PC-9 (cell line): ENCODE data around the gene DHRS2. TPM values are rescaled to one million over a fixed set of nuclear protein-coding genes. Genes with fewer than 3 reads are reported as not detected.

Experiments
- BruUV-seq: library from RNA; stranded (reverse); fragments of 400-500 nt; replicated peaks from 2 replicates; lab custom pipeline; 2021; lab: Mats Ljungman, UMichigan
- CTCF ChIA-PET: fragments of 300-600 bp; sonication (Branson Sonifier 250); formaldehyde crosslinking; loops from one replicate; lab custom pipeline; 2022; ENCODE audit warnings: antibody characterized with exemption; lab: Charles Lee
- POLR2A ChIA-PET: fragments of 300-600 bp; sonication (Branson Sonifier 250); formaldehyde crosslinking; loops from one replicate; lab custom pipeline; 2022; ENCODE audit warnings: antibody characterized with exemption; ENCODE audit not compliant: unreplicated experiment; lab: Charles Lee
- DNase-seq, 2 experiments: peaks; one replicate each; pipeline versions ENCODE4 v3.0.0 to v3.0.0-alpha.2; 2015 to 2022; ENCODE audit warnings: mixed read lengths in 1 of 2
- H2AFZ ChIP-seq: fragments of 200-600 bp; sonication (generic); 2 replicates; pipeline ENCODE4 v1.8.1; 2017; ENCODE audit warnings: antibody characterized with exemption
- H3F3A ChIP-seq: fragments of 200-600 bp; sonication (generic); 2 replicates; pipeline ENCODE4 v1.8.1; 2017; ENCODE audit warnings: antibody characterized with exemption, mild to moderate bottlenecking, low read depth; ENCODE audit not compliant: insufficient read depth
- H3K27ac ChIP-seq: fragments of 200-600 bp; sonication (generic); 2 replicates; pipeline ENCODE4 v1.6.1; 2016; ENCODE audit warnings: mixed run types
- H3K27me3 ChIP-seq: fragments of 200-600 bp; sonication (generic); 2 replicates; pipeline ENCODE4 v1.6.1; 2016; ENCODE audit warnings: low read depth, mixed run types; ENCODE audit not compliant: insufficient read depth
- H3K36me3 ChIP-seq: fragments of 200-600 bp; sonication (generic); 2 replicates; pipeline ENCODE4 v1.6.1; 2016; ENCODE audit warnings: low read depth, mixed run types
- H3K4me1 ChIP-seq: fragments of 200-600 bp; sonication (generic); replicated peaks from 2 replicates; pipeline ENCODE4 v1.6.1; 2016; ENCODE audit warnings: mixed run types; ENCODE audit not compliant: insufficient read depth
- H3K4me2 ChIP-seq: fragments of 200-600 bp; sonication (generic); 2 replicates; pipeline ENCODE4 v1.6.1; 2017; ENCODE audit warnings: mixed run types
- H3K4me3 ChIP-seq: fragments of 200-600 bp; sonication (generic); 2 replicates; pipeline ENCODE4 v1.6.1; 2016; ENCODE audit warnings: mixed run types
- H3K79me2 ChIP-seq: fragments of 200-600 bp; sonication (generic); 2 replicates; pipeline ENCODE4 v1.6.1; 2017; ENCODE audit warnings: low read depth, mixed run types
- H3K9me2 ChIP-seq: fragments of 200-600 bp; sonication (generic); 2 replicates; pipeline ENCODE4 v1.8.1; 2017; ENCODE audit warnings: mild to moderate bottlenecking; ENCODE audit not compliant: insufficient read depth
- H3K9me3 ChIP-seq: fragments of 200-600 bp; sonication (generic); 2 replicates; pipeline ENCODE4 v1.8.1; 2016; ENCODE audit warnings: low read depth; ENCODE audit not compliant: insufficient read depth
- H4K20me1 ChIP-seq: fragments of 200-600 bp; sonication (generic); 2 replicates; pipeline ENCODE4 v1.8.1; 2017; ENCODE audit not compliant: insufficient read depth
- CTCF ChIP-seq: fragments of 200-600 bp; sonication (generic); conservative IDR thresholded peaks from 2 replicates; pipeline ENCODE4 v1.6.1; 2017; ENCODE audit warnings: mixed run types, antibody characterized with exemption, mild to moderate bottlenecking, moderate library complexity
- EZH2 ChIP-seq: fragments of 200-600 bp; sonication (generic); IDR thresholded peaks from 2 replicates; pipeline ENCODE4 v1.8.0; 2017; ENCODE audit warnings: antibody characterized with exemption, low read depth
- intact Hi-C: fragments of 100-400 bp; cut with micrococcal nuclease; formaldehyde crosslinking; loops from one replicate; pipeline ENCODE4 v1.10.0; 2022; ENCODE audit not compliant: unreplicated experiment
- total RNA-seq: library from RNA; stranded (reverse); gene quantifications from 2 replicates; pipeline ENCODE4 v1.2.3, GENCODE V29; 2021

DHRS2 gene
- total RNA-seq, 1 experiment from 2014 or later: 0.55 TPM

- H3K27me3 ChIP-seq: no peaks in the 10 kb centered on the region
- no peak overlapping the region for H2AFZ ChIP-seq
- intact Hi-C loops: no loop called here
- no peak overlapping the region for H3K4me2 ChIP-seq
- BruUV-seq: no TSS peak
- no peaks in the 10 kb centered on the region; the same call in 1 of the 2 replicates for H3K36me3 ChIP-seq
- H3K27ac ChIP-seq: no peak overlapping the region
- POLR2A ChIA-PET: no interaction called here
- H3K9me3 ChIP-seq: no peaks in the 10 kb centered on the region
- TF ChIP-seq CTCF (no peak), EZH2 (no peak)
- H4K20me1 ChIP-seq: no peaks in the 10 kb centered on the region
- no peak overlapping the region for H3K4me3 ChIP-seq
- no peak for DNase-seq
- H3K4me1 ChIP-seq: peaks cover 16% of the 10 kb centered on the region
- H3K9me2 ChIP-seq: no peaks in the 10 kb centered on the region
- H3K79me2 ChIP-seq: peaks cover 7% of the 10 kb centered on the region; the same call in 1 of the 2 replicates
- CTCF ChIA-PET: no interaction called here
- H3F3A ChIP-seq: no peaks in the 10 kb centered on the region
Measured at GRCh38 chr14:23653051-23653450, 16.9 kb downstream of the DHRS2 start.

GRCh38 chr14:23654231-23654630, 18.1 kb downstream of the DHRS2 start:
- Histone ChIP-seq H3F3A (no peaks in the 10 kb centered on the region), H3K27me3 (no peaks in the 10 kb centered on the region), H3K9me3 (no peaks in the 10 kb centered on the region), H3K4me3 (no peak overlapping the region), H3K79me2 (no peaks in the 10 kb centered on the region), H3K27ac (no peak overlapping the region), H3K9me2 (no peaks in the 10 kb centered on the region), H4K20me1 (no peaks in the 10 kb centered on the region), H3K4me2 (no peak overlapping the region), H2AFZ (no peak overlapping the region), H3K36me3 (no peaks in the 10 kb centered on the region; the same call in 1 of the 2 replicates), H3K4me1 (0 out of 2 replicates have a peak, but pooled peaks cover 6% of the 10 kb centered on the region)
- TF ChIP-seq EZH2 (no peak), CTCF (no peak)
- BruUV-seq: no TSS peak
- no peak for DNase-seq
- POLR2A ChIA-PET: no interaction called here
- CTCF ChIA-PET: no interaction called here
- intact Hi-C loops: no loop called here

DNA sequence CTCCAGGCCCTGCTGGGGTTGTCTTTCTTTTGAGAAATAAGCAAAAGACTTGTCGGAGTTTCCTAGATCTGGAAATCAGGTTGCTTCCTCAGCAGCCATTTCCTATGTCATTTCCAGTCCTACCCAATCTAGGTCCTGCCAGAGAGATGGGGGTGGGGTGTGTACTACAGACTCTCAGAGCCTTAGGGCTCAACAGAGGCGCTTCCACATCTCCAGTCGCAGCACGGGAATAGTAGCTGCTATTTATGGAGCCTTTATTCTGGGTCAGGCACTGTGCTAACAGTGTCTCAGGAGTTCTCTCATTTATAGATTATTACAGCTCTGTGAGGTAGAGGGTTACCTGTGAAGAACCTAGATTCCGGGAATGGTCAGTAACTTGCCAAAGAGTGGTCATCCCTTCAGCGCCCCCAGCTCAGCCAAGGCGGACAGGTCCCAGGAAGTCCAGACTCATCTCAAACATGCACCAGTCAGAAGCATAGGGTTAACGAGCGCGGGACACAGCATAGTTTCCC, 21.9 kb downstream of the DHRS2 start:
- no peaks in the 10 kb centered on the region for H4K20me1 ChIP-seq
- H3K27ac ChIP-seq: no peak overlapping the region
- no peak for TF ChIP-seq CTCF
- no peak for TF ChIP-seq EZH2
- ChIA-PET POLR2A (no interaction called here), CTCF (no interaction called here)
- intact Hi-C loops: no loop called here
- H3K9me2 ChIP-seq: no peaks in the 10 kb centered on the region
- no peak for DNase-seq
- H3F3A ChIP-seq: no peaks in the 10 kb centered on the region
- BruUV-seq: no TSS peak
- H3K9me3 ChIP-seq: no peaks in the 10 kb centered on the region
- H3K36me3 ChIP-seq: no peaks in the 10 kb centered on the region; the same call in 1 of the 2 replicates
- H3K4me1 ChIP-seq: no peaks in the 10 kb centered on the region
- no peaks in the 10 kb centered on the region for H3K27me3 ChIP-seq
- H2AFZ ChIP-seq: no peak overlapping the region
- H3K4me3 ChIP-seq: no peak overlapping the region
- no peak overlapping the region for H3K4me2 ChIP-seq
- H3K79me2 ChIP-seq: no peaks in the 10 kb centered on the region
